GM18909 (cell line): ENCODE measurements around the gene ALPL.

Experiments
- ATAC-seq: cut with Tn5 transposase; IDR thresholded peaks from one replicate; pipeline ENCODE4 v1.9.1; 2021; ENCODE audit warnings: mild to moderate bottlenecking; ENCODE audit not compliant: unreplicated experiment, poor library complexity

The ALPL gene

DNA sequence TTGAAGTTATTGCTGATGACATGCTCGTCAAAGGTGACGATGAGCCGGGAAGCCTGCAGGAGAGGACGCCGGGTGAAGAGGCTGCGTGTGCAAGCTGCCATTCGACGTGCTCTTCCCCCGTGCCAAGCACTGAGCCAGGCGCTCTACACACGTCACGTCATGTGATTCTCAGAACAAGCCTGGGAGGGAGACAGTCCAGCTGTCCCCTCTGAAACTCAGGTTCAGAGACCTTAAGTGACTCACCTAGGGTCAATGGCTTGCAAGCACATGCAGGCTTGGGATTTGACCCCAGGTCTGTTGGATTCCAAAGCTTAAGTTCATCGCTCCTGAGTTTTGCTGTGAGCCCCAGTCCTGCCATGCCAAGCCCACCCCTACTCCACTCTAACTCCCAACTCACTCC, 102.8 kb downstream of the ALPL start:
- no peak for ATAC-seq

DNA sequence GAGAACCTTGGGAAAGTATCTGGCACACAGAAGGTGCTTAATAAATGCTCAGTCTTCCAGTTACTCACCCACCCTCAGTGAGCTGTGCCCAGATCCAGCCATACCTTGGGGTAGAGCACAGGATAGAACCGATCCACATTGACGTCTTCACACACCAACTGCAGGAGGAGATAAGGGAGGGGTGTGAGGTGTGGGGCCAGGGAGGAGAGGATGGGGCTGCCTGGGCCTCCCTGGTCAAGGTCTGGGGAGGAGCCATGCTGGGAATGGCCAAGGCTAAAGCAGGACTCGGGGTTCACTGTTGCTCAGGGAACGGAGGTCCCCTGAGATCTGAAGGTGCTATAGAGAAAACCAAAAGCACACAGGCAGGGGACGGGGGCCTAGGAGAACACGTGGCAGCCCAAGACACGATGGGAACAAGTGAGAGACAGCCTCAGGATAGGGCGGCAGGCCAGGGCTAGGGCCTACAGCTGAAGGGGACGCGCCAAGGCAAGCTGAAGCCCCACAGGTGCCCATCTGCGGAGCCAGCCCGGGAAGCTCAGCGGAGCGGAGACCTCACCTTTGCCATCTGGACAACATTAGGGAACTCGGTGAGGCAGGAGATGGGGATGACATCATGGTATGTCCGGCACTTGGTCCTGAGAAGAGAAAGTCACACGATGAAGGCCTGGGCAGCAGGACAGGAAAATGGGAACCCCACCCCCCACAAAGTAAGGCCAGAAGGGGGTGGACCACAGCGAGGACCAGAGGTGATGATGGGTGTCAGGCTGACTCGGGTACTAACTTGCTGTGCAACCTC, 104.0 kb downstream of the ALPL start:
- no peak for ATAC-seq

DNA sequence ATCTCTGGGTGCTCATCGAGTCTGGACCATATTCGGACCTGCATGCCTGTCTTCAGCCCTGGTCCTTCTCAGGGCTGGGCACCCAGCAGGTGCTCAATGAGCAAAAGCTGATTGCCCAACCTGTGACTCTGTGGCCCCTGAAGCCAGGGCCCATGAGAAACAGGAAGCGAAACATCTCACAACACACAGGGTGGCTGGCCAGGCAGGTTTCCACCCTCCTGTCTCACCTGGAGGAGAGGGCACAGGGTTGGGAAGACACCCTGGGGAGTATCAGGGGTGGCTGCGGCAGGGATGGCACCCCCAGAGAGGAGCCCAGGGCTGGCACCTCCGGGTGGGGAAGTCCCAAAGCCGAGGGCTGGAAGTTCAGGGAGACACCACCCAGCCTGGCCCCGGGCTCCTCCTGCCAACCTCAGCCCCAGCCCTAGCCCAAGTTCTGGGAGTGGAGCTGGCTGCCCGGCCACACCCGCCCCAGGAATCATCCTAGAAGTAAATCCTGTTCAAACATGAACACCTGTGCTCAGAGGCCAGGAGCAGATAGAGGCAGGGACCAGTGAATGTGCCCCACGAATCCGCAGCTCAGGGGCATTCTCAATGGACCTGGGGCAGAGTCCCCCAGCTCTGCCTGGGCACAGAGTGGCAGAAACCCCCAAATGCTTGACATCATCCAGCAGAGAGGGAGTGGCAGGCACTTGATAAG, 105.3 kb downstream of the ALPL start:
- ATAC-seq = no peak

DNA sequence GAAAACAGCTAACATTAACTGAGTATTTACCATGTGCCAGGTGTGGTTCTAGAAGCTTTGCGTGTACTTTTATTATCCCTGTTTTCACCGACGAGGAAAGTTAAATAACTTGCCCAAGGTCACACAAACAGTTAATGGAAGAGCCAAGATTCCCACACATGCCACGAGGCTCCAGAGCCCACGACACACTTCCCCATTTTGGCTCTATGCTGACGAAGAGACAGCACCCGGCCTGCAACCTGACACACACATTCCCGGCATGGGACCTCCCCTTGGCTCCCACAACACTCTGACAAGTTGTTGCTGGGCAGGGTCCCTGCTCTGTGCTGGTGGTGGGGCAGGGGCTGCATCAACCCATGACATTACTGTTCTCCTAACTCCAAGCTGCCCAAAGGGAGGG, 107.1 kb downstream of the ALPL start:
- ATAC-seq = no peak

DNA sequence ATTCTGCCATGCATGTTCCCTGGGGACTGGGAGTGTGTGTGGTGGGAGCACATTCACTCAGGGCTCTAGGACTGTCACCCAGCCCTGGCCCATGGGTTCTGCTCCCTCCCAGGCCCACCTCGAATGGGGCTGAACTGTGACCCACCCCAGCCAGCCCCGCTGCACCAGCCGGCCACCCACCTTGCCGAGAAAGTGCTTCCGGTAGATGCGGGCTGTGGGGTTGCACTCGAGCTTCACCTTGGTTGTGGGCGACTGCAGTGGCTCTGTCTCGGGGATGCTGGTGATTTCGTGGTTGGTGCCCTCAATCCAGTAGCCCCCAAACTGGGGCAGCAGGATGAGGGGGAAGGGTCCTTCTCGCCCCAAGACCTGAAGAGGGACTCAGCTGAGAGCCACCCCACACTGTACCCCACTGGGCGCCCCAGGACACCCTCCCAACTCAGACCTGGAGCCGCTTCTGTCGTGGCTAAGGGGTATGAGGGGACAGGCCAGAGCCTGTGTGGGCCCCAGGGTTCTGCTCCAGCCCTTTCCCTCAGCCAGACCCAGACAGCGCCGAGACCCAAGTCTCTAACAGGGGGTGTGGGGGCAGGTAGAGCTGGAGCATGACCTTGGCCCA, 108.0 kb downstream of the ALPL start:
- ATAC-seq = no peak

DNA sequence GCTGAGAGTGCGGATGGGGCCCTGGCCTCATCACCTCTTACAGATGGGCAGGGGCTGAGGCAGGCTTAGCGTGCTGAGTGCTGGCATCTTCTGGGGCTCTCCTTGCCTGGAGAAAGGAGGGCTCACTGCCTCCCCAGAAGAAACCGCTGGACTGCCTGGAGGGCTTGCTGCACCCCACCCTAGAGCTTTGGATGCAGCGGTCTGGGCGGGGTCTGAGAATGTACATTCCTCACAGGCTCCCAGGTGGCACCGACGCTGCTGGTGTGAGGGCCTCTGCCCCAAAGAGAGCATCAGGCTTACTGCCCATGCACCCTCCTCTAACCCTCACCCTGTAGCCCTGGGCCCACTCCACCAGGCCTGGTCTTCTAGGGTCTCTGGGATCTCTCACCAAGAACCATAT, 108.8 kb downstream of the ALPL start:
- ATAC-seq = no peak

DNA sequence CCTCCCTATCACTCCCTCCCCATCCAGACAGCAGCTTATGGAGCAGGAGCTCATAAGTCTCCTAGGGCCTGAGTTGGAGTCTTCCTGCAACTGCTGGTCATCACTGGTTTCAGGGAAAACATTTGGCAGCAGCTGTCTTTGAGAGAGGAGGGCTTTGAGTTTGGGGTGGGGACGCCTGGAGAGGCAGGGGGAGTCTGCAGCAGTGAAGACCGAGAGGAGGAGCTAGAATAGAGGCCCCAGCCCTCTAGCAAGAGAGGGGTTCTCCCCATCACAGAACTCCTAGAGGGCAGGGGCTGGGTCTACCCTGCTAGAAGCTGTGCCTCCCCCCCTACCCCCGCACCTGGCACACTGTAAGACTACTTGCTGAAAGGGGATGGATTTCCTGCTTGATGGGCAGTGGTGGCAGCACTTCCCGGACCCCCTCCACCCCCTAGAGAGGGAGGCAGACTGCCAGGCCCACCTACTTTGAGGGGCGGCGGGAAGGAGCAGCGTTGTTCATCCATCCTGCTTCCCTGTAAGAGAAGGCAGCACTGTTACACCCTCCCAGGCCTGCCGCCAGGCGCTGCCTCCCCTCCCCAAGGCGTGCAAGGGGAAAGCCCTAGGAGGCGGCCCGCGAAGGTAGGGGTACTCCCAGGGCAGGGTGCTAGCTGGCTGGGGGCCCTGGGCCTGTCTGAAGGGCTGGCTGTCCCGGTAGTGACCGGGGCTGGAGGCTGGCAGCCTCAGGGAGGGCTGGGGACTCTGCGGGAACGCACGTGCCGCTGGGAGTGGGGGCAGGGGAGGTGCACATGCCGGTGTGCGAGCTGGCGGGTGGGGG, 109.5 kb downstream of the ALPL start:
- ATAC-seq = no peak

DNA sequence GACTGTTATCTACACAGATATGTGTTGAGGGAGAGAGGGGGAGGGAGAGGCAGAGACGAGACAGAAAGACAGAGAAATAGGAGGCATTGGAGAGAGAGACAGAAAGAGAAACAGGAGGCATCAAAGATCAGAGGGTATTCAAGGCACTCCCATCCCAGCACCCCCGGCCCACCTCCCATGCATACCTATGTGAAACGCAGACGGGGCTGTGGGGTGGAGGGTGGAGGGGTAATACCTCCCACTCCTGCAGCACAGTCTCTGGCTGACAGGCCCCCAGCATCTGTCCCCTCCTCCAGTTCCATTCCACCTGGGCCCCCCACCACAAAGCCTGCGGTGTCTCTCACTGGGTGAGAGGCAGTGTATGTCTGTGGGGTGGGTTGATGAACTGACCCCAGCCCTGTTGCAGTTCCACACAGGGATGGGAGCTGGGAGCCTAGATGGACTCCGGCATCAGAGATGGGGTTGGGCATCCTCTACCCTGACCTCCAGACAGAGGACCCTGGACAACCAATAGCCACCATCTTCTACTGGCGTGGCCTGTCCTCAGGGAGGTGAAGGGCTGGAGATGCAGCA, 110.2 kb downstream of the ALPL start:
- no peak for ATAC-seq

DNA sequence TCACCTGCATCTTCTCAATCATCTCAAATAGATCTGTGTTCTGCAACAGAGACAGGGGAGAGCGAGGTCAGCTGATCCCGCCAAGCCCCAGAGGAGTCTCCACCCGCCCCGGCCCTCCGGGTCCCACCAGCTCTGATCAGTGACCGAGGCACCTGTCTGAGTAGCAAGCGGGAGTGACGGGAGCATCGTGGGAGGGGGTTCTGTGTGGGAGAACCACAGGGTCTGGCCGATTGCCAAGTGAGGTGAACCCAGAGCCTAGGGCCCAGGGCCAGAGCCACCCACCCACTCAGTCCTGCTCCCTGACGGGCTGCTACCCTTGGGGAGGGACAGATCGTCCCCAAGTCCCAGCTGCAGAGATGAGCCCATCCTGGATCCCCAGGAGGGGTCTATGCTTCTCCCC, 110.8 kb downstream of the ALPL start:
- no peak for ATAC-seq

DNA sequence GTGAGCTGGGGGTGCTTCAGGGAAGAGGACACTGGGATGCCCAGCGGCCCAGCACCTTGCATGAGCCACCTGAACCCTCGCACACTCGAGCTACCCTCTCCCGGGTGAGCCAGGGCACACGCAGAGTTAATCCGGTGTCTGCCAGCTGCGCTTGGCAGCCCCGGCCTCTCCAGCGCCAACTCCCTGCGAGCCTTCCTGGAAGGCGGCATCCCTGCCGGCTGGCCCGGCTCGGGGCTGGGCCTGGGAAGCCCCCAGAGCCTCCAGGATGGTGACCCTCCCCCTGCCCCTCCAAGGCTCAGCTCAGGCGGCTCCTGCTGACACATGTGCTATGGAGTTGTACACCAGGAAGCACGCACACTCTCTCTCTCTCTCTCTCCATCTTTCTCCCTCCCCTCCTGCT, 111.3 kb downstream of the ALPL start:
- ATAC-seq = no peak

DNA sequence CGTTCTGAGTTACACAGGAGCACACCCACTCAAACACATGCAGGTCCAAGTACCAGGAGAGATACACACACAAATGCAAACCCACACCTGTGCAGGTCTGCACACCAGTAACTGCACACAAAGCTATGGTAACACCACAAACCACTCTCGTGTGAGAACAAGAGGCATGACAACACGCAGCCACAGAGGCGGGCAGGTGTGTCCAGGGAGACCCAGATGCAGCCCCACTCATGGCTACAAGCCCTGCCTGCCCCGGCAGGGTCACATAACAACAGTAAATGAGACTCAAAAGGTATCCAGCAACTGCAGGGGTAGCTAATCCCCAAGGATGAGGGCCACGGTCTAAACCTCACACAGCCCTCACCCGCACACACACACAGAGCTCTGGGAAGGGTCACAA, 111.8 kb downstream of the ALPL start:
- ATAC-seq = no peak

DNA sequence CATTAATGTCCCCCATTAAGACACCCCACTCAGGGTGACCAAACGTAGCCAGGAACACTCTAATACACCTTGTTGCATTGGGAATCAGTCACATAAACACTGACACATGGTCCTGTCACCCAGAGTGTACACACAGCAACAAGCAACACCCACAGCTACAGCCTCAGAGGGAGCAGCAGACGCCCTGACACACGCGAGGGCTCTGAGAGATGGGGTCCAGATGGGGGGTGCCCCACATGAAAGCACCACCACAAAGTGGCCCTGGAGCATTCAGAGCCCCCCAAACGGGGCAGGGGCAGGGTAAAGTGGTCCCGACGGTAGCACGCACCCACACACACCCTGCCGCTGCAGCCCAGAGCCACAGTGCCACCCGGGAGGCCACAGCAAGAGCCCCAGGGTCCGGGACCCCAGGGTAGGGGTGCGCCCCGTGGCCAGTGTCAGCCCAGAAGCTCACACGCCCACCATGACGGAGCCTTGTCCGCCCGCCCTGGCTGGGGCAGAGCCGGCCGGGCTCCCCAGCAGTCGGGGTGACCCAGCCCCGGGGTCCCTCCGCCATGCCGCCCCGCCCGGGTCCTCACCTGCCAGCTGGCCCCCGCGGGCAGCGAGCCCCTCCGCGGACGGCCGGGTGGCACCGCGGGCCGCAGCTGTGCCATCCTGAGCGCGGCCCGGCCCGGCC, 112.7 kb downstream of the ALPL start:
- no peak for ATAC-seq

DNA sequence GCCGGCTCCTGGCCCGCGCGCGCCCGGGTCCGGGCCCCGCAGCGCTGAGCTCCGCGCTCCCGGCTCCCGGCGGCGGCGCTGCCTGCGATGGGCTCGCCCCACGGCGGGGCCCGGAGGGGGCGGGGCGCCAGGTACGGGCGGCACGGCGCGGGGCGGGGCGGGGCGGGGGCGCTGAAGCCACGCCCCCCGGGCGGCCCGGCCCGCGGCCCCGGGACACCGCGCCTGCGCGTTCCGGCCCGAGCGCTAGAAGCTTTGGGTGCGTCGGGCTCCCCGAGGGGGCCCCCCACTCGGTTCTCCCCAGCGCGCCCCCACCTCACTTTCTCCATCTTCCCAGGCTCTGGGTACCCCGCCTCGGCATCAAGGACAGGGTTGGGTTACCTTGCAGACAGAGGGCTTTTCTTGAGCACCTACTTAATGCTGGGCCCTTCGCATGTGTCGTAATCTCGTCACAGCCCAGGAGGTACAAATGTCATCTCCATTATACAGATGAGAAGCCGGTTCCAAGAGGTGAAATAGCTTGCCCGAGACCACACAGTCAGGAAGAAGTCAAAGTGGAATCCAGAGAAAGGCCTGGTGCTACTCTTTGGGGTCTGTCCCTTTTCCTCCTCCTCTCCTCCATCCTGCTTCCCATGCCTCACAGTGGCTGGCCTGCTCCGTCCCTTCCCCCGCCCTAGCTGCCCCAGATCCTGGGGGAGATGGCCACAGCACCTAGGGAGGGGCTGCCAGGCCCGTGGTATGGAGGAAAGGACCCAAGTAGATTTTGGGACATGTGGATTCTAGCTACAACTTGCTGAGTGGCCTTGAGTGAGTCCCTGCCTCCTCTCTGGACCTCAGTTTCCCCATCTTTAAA, 113.5 kb downstream of the ALPL start:
- ATAC-seq = no peak

DNA sequence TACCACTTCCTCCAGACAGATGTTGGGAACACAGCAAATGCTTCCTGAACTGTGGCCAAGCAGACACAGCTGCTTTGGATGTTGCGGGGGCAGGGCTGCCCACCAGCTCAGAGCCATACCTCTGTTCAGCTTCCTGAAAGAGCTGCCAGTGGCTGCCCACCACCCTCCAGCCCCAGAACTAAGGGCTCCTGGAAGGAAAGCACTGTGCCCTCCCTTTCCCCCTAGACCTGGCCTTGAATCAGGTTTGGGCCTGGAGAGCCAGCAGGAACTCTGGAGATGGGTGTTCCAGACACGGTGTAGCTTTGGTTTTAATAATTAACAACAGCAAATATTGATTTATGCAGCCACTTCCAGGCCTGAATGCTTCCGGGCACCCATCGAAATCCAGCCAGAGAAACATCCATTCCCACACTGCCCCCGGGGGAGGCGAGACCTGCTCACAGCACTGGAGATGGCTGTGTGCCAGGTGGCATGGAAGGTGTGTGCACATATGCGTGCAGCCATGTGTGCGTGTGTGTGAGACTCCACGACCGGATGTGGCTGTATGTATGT, 114.3 kb downstream of the ALPL start:
- ATAC-seq = no peak

DNA sequence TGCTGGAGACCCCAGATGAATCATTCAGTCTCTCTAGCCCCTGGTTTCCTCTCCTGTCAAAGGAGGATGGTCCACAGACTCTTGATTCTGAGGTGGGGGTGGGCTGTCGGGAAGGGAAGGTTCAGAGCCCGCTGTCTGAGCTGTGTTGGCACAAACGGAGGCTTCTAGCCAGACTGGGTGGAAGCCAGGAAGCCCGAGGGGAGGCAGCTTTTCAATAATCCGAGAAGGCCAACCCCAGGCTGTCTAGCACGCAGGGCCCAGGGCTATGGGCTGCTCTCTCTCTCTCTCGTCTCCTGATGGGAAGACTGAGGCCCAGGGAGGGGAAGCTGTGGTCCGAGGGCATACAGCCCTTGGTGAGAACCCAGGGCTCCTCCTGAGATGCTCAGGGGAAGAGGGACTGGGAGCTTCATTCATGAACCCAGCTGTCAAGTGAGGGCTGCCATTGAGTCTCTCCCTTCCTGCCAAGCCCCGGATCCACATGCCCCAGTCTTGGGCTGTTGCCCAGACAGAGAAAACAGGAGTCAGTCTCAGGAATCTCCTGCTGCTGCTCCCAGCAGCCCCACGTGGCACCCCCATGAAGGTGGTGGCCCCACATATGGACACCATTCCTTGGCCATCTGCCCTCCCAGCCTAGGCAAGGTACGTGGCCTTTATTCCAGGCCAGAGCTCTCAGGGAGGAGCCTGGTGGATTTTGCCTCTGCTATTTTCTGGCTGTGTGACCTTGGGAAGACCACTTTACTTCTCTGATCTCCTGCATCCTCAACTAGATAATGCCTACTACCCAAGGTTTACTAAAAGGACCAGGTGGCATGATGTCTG, 115.6 kb downstream of the ALPL start:
- no peak for ATAC-seq

DNA sequence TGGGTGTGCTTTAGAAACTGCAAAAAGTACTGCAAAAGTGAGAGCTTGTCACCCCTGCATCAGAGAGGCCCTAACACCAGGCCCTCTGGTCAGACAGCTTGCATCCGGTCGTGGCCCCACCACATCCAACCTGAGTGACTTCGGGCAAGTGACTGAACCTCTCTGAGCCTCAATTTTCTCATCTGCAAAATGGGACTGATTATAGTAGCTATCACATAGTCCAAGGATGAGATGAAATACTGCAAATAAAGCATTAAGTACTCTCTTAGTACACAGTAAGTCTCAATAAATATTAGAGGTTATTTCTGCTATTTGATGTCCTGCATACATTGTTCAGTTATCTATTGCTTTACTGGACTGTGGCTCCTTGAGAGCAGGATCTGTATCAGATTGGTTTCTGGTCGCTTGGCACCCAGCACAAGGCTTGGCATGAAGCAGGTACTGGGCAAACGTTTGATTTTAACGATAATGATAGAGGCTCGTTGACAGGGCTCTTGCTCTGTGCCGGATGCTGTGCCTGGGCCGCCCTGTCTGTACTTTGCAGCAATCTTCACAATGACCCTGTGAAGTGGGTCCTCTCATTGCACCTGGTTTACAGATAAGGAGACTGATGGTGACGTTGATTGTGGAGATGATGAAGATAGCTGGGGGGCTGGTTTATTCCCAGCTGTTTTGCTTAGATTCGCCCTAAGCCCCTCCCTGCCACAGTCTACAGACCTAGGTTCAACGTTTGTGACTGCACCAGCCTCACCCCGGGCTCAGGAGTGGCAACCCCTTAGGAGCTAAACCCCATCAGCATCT, 116.4 kb downstream of the ALPL start:
- no peak for ATAC-seq

DNA sequence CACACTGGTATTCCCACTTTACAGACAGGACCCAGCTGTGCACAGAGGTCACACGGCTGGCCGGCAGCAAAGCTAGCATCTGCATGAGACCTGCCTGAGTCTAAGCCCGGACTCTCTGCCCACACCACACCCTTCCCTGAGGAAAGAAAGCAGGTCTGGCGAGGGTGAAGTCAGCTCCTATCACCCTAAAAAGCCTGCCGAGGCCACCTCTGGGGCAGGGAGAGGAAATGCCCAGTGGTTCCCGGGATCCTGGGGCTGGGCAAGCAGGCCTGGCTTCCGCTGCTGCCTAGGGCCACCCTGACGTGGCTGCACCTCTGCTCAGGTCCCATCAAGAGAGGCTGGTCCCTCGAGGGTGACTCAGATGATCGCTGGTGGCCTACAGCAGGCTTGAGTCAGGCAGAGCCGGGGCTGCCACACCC, 117.7 kb downstream of the ALPL start:
- ATAC-seq = no peak
